T-helper 2 cell (primary cell): ENCODE data around the gene SLC25A6.
"Not testable (repeated sequence)": the region's sequence is repeated elsewhere in the genome, so short reads cannot be mapped to it uniquely, and the experiment has no call there.

Source experiments
- DNase-seq, 5 experiments: peaks; one replicate each; pipeline versions ENCODE4 v3.0.0 to v3.0.0-alpha.2; 2012 to 2022

Gene SLC25A6

DNA sequence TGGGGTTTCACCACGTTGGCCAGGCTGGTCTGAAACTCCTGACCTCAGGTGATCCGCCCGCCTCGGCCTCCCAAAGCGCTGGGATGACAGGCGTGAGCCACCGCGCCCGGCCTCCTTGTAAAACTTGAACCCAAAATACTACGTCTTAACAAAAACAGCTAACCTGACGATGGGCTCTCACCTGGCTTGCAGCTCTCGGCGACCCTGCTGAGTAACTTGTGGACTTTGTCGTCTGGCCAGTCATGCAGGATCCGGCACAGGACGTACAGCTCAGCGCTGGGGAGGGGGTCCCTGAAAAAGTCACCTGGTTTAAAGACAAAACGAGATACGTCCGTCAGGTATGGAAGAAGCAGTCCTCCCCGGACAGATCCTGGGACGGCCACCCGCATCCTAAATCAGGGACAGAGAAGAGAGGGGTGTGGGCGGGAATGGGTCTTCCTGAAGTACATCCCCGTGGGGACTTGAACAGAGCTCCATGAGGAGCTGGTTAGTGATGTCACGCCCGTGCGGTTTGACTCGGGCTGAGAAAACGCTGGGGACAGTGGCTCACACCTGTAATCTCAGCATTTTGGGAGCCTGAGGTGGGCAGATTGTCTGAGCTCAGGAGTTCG, 20.7 kb upstream of the SLC25A6 start:
- no peak for DNase-seq

DNA sequence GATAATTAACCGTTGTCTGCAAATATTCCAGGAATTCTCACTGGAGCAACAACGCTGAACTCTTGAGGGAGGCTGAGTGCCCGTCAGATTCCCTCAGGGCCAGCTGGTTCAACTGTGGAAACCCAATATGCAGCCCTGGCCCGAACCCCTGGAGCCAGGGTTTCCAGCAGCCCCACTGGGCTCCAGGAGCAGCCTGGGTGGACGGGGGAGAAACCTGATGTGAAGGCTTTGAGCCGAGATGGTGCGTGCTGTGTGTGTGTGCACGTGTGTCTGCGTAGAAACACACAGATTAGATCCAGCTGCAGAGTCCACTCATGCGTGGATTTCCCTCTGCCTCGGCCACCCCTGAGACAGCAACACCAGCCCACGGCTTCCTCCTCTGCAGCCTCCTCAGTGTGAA, 19.4 kb upstream of the SLC25A6 start:
- DNase-seq: no peak

DNA sequence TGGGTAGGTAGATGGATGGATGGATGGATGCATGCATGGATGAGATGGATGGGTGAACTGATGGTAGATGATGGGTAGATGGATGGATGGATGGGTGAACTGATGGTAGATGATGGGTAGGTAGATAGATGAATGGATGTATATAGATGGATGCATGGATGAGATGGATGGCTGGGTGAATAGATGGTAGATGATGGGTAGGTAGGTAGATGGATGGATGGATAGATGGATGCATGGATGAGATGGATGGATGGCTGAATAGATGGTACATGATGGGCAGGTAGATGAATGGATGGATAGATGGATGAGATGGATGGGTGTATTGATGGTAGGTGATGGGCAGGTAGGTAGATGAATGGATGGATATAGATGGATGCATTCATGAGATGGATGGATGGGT, 15.1 kb upstream of the SLC25A6 start:
- DNase-seq: no peak

DNA sequence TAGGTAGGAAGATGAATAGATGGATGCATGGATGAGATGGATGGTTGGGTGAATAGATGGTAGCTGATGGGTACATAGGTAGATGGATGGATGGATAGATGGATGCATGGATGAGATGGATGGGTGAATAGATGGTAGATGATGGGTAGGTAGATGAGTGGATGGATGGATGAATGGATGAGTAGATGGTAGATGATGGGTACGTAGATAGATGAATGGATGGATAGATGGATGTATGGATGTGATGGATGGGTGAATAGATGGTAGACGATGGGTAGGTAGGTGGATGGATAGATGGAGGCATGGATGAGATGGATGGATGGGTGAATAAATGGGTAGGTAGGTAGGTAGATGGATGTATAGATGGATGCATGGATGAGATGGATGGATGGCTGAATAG, 13.9 kb upstream of the SLC25A6 start:
- not testable (repeated sequence) for DNase-seq

DNA sequence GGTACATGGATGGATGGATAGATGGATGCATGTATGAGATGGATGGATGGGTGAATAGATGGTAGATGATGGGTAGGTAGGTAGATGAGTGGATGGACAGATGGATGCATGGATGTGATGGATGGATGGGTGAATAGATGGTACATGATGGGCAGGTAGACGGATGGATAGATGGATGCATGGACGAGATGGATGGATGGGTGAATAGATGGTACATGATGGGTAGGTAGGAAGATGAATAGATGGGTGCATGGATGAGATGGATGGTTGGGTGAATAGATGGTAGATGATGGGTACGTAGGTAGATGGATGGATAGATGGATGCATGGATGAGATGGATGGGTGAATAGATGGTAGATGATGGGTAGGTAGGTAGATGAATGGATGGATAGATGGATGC, 12.0 kb upstream of the SLC25A6 start:
- DNase-seq: not testable (repeated sequence)

DNA sequence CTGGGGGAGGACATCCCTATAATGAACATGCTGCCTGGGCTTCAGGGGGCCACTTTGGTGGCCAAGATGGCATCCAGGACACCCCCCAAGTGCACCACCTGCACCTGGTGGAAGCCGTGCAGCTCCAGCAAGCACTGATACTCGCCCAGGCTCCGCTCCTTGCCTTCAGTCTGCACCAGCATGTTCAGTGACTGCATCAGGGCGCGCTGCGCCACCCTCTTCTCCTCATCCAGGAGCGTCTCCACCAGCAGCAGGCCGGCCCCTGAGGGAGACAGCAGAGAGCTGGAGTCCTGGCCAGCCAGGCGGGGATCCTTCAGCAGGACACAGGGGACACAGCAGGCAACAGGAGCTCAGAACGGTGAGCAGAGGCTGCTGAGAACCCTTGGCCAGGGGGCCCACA, 11.3 kb upstream of the SLC25A6 start:
- DNase-seq: no peak

DNA sequence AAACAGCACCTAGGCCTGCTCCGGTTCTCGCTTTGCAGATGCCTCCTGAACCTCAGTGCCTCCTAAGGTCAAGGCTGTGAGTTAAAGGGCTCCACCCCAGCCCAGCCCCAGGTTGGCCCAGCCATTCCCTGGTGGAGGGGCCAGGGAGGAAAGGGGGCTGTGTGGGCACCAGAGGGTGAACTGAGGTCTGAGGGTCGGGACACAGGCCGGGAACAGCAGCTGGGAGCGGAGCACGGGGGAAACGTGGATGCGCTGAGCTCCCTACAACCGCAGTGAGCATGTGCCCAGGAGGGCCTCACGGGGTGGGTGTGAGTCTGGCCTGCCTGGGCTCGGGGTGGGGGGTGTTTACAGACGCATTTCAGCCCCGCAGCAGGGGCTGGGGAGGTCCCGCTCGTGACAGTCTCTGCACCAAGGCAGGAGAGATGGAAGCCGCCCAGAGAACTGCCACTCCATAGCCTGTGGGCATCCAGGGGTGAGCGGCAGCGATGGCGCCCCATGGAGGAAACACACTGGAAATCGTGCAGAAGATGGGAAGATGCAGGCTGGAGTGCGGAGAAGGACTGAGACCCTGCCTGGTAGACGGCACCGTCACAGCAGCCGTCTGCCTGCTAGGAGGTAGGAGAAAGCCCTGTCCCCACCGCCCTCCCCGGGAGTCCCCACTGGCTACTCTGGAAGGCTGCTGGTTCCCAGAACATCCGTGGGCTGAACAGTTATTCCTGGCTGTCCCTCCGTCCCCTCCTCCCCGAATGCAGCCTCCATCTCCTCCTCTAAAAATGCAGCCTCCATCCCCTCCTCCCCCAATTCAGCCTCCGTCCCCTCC, 9.9 kb upstream of the SLC25A6 start:
- no peak for DNase-seq

DNA sequence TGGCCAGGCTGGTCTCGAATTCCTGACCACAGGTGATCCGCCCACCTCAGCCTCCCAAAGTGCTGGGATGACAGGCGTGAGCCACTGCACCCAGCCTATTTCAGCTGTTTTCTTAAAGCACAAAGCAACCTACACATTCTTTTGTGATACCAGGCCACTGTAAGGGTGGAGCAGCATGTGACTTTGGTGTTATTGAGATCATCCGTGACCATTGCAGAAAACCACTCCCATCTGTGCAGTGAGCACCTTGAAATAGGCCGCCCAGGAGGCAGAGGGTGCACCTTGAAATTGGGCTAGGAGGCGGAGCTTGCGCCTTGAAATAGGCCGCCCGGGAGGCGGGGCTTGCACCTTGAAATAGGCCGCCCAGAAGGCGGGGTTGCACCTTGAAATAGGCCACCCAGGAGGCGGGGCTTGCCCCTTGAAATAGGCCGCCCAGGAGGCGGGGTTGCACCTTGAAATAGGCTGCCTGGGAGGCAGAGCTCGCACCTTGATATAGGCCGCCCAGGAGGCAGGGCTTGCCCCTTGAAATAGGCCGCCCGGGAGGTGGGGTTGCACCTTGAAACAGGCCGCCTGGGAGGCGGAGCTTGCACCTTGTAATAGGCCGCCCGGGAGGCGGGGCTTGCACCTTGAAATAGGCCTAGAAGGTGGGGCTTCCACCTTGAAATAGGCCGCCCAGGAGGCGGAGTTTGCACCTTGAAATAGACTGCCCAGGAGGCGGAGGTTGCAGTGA, 9.0 kb upstream of the SLC25A6 start:
- no peak for DNase-seq

DNA sequence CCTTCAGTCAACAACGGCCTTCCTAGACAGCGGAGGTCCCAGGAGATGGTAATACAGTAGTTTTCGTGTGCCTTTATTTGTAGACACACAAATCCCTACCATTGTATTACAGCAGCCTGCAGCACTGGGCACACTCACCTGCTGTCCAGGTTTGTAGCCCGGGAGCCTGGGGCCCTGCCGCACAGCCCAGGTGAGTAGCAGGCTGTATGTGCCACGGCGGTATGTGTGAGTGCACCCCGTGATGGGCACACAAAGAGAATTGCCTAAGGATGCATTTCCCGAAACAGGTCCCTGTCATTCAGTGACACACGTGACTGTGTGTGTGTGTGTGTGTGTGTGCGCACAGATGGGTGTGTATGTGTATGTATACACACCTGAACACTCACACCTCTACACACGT, 8.1 kb upstream of the SLC25A6 start:
- DNase-seq: no peak

DNA sequence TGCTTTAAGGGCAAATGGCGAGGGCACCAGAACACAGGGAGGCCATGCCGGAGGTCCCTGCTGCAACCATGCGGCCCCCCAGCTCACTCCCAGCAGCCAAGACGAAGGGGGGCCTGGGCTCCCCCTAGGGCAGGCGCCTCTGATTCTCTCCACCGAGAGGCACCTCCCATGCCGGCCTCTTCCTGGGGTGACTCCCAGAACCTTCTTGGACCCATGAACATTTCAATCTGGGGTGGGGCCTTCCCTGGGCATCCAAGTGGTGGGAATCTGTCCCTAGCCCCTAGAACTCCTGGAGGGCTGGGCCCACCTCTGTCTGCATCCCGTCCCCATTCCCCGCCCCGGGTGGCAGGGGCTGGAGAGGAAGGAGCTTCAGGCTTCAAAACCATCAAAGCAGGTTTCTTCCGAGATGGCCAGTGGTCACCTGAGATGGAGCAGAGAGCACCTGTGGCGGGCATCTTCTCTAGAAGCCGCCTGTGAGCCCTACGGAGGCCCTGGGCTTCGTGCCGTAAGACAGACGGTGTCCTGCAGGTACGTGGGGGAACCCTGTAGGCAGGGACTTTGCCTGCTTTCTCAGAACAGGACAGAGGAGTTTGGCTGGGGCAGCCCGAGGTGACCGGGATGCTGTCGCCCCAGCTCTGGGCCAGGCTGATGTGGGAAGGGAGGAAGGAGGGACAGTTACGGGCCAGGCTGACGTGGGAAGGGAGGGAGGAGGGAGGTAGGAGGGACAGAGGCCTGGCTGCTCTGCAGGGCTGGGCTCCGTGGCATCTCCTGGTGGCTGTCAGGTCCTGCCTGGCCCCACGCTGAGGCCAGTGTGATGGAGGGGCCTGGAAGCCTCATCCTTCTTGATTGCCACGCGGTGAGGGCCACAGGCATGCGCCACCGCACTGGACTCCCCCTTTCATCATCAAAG, 6.8 kb upstream of the SLC25A6 start:
- no peak for DNase-seq

DNA sequence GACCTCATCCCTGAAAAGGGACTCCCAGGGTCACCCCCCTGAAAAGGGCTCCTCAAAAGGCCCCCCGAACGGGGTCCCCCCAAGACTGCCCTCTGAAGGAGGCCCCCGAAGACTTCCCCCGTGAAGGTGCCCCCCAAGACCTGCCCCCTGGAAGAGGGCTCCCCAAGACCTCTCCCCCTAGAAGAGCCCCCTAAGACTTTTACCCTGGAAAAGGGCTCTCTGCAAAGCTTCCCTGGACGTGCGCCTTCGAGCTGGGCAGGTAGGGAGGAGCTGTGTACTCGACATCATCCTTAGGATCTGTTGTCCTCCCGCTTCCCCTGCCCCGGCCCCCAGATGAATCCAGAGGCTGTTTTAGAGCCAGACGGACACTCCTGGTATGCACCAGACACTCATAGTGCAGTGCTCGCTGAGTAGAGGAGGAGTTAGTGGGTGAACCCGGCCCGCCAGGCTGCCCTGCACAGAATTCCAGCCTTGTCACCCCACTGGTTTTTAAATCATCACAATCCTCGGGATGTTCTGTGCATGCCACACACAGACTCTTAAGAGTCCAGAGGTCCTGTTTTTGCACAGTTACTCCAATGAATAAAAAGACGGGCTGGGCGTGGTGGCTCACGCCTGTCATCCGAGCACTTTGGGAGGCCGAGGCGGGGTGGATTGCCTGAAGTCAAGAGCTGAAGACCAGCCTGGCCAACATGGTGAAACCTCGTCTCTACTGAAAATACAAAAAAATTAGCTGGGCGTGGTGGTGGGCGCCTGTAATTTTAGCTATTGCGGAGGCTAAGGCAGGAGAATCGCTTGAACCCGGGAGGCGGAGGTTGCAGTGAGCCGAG, 5.7 kb upstream of the SLC25A6 start:
- no peak for DNase-seq

DNA sequence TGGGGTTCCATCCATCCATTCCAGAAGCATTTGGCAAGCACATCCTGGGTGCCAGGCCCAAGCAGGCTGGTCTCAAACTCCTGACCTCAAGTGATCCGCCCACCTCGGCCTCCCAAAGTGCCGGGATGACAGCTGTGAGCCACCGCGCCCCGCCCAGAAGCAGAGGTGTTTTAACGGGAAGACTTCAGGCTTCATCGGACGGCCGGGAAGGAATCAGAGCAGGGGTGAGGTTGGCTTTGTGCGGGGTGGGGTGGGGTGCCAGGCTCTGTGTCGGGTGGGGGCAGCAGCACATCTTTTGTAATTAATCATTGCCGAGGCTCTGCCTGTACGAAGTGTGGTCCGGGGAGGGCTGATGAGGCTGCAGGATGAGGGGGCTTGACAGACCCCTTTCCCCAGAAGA, 5.1 kb upstream of the SLC25A6 start:
- no peak for DNase-seq

DNA sequence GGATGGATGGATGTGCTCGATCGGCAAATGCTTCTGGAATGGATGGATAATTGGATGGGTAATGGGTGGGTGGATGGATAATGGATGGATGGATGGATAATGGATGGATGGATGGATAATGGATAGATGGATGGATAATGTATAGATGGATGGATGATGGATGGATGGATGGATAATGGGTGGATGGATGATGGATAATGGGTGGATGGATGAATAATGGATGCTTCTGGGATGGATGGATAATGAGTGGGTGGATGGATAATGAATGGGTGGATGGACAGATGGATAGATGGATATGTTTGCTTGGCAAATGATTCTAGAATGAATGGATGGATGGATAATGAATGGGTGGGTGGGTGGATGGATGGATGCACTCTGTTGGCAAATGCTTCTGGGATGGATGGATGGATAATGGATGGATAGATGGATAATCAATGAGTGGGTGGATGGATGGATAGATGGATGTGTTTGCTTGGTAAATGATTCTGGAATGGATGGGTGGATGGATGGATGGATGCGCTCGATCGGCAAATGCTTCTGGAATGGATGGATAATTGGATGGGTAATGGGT, 3.8 kb upstream of the SLC25A6 start:
- DNase-seq: no peak

DNA sequence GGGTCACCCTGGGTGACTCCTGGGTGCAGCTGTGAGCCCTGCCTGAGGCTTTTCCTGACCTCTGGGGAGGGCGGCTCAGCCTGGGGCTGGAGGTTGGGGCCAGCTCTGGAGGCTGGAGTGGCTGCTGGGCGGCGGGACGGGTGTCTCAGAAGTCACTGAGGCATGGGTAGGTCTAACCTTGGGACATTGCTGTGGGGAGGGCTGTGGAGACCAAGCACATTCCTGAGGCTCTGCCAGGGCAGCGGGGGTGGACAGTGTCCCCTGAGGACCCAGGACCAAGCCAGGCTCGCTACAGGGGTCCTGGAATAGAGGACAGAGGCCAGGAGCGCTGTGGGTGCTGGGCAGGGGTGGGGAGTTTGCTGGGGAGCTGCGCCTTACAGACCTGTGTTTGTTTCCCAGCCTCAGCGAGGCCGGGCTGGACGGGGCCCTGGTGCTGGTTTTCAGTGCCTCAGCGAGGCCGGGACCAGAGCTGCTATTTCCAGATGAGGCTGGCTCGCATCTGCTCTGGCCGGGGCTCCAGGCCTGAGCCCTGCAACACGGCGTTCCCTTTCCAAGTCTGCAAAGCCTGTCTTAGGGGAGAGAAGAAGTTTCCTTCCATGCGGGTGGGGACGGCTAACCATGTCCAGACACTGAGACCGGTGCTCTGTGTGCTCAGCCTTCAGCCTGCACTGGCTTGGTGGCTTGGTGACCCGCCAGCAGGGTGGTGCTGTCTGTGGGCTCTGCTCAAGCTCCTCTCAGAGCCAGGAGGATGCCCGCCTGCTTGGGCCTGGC, 3.0 kb upstream of the SLC25A6 start:
- DNase-seq: no peak

DNA sequence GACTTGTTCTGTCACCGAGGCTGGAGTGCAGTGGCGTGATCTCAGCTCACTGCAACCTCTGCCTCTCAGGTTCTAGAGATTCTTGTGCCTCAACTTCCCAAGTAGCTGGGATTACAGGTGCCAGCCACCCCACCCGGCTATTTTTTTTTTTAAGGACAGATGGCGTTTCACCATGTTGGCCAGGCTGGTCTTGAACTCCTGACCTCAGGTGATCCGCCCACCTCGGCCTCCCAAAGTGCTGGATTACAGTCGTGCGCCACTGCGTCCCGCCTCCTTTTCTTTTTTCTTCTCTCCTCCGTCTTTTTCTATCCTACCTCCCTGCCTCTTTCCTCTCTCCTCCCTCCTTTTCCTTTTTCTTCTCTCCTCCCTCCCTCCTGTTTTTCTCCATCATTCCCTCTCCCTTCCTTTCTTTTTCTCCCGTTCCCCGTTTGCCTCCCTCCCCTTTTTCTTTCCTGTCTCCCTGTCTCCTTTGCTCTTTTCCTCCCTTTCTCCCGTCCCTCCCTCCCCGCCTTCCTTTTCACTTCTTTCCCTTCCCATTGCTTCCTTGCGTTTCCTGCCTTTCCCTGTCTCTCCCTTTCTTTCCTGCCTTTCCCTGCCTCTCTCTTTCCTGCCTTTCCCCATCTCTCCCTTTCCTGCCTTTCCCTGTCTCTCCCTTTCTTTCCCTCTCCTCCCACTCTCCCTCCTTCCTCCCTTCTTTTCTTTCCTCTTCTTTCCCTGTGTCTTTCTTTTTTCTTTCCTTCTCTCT, 2.1 kb upstream of the SLC25A6 start:
- DNase-seq: no peak

DNA sequence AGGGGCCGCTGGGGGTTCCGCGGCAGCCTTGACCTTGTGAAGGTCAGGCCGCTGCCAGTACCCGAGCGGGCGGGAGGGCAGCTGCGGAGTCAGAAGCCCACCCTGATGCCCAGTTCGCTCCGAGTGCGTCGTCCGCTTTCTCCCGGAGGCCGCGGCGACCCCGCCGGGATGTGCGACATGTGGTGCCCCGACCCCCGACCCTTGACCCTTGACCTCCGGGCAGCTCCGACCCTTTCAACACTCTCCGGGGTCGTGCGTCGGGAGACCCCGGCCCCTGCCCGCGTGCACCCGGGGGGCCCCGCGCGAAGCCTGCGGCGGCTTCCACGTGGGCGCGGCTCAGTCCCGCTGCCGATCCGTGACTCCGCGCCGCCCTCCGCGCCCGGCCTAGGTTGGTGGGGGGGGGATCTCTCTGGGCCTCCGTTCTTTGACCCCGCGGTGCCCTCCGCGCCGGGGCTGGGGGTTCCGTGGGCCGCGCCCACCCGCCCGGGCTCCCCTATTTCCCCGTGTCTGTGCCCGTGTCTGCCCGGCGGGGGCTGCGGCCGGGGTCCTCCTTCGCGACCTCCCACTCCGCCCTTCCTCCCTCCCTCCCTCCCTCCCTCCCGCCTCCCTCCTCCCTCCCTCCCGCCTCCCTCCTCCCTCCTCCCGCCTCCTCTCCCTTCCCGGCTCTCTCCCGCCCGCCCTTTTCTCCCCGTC, 609 bp upstream of the SLC25A6 start:
- DNase-seq: peak in 2 of 5 experiments; percentile 50 to 78

DNA sequence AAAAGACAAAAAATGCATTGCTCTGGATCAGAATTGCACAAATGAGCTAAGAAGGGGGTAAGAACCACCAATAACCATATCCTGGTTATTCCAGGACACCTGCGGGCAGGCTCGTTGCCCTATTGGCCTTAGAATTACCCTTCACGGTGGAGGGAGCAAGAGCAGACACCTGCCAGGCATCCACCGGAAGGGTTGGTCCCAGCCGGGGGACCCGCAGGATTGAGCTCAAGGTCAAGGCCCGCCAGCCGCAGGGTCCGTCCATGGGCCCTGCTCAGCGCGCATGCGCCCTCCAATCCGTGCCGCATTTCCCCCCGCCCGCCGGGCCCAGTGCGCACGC, 575 bp downstream of the SLC25A6 start:
- no peak for DNase-seq

DNA sequence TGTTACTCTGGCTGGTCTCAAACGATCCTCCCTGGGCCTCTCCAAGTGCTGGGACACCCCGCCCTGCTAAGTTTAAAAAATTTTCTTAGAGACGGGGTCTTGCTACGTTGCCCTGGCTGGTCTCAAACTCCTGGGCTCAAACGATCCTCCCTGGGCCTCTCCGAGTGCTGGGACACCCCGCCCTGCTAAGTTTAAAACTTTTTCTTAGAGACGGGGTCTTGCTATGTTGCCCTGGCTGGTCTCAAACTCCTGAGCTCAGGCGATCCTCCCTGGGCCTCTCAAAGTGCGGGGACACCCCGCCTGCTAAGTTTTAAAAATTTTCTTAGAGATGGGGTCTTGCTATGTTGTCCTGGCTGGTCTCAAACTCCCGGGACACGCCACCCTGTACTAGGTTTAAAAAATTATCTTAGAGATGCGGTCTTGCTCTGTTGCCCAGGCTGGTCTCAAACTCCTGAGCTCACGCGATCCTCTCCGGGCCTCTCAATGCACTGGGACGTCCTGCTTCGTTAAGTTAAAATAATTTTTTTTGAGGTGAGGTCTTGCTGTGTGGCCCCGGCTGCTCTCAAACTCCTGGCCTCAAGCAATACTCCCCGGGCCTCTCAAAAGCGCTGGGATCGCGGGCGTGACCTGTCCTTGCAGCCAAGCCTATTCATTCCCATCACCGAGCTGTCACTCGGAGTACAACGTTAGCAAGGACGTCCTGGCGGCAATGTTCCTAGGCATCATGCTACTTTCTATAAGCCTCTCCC, 1.1 kb downstream of the SLC25A6 start:
- no peak for DNase-seq

DNA sequence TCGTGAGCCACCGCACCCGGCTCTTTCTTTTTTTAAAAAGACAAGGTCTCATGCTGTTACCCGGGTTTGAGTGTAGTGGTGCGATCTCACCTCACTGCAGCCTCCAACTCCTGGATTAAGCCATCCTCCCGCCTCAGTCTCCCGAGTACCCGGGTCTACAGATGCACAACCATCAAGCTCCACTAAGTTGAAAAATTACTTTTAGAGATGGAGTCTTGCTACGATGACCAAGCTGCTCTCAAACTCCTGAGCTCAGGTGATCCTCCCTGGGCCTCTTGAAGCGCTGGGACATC, 2.0 kb downstream of the SLC25A6 start:
- DNase-seq: no peak
